ENCODE results near the gene DIAPH3. TPM values are rescaled to one million over a fixed set of nuclear protein-coding genes. Genes with fewer than 3 reads are reported as not detected.

DIAPH3 gene
- total RNA-seq, 2 donors from 2014 or later, result 23.6 to 25.7 TPM

GRCh38 chr13:60026286-60026685 is 137.4 kb downstream of the DIAPH3 start:
- H3K27me3 ChIP-seq (ENCODE audit: control insufficient read depth, insufficient read depth, low read length, poor library complexity, severe bottlenecking), result no peaks in the 10 kb centered on the region
- peaks cover 37% of the 10 kb centered on the region for H3K36me3 ChIP-seq (ENCODE audit: control insufficient read depth, insufficient read depth, low read length)
- no peak overlapping the region for H3K27ac Mint-ChIP-seq
- H3K9me3 Mint-ChIP-seq, result no peaks in the 10 kb centered on the region
- 94 to 100% methylated on average over 2 to 3 of the region's 3 CpGs for WGBS, 2 experiments (ENCODE audit: insufficient coverage in 1 of 2, insufficient read length in 1 of 2)
- no peak overlapping the region for H3K27ac ChIP-seq (ENCODE audit: low read depth, low read length)
- no peaks in the 10 kb centered on the region for H3K27me3 Mint-ChIP-seq (ENCODE audit: insufficient read depth)
- H3K36me3 Mint-ChIP-seq (ENCODE audit: low read depth), result peaks cover 7% of the 10 kb centered on the region
- no peak for TF ChIP-seq CTCF (conservative IDR thresholded peaks at IDR 0.05)
- H3K4me3 Mint-ChIP-seq, result no peak overlapping the region
- no peak for DNase-seq
- H3K4me1 ChIP-seq (ENCODE audit: control insufficient read depth, insufficient read depth, low read length), result no peaks in the 10 kb centered on the region
- no peaks in the 10 kb centered on the region for H3K9me3 ChIP-seq (ENCODE audit: control insufficient read depth, low read length)
- H3K9ac ChIP-seq (ENCODE audit: extremely low read depth, low read length, poor library complexity, severe bottlenecking), result no peak overlapping the region
- H3K4me1 Mint-ChIP-seq, result peaks cover 3% of the 10 kb centered on the region
- no peak overlapping the region for H3K4me3 ChIP-seq (ENCODE audit: low read length)

- 92 to 100% methylated on average over 2 to 3 of the region's 3 CpGs for WGBS, 2 experiments (ENCODE audit: insufficient coverage in 1 of 2, insufficient read length in 1 of 2)
- Mint-ChIP-seq H3K9me3 (no peaks in the 10 kb centered on the region), H3K36me3 (ENCODE audit: low read depth) (peaks cover 2% of the 10 kb centered on the region), H3K4me1 (peaks cover 4% of the 10 kb centered on the region), H3K27ac (no peak overlapping the region), H3K4me3 (no peak overlapping the region), H3K27me3 (ENCODE audit: insufficient read depth) (no peaks in the 10 kb centered on the region)
- no peaks in the 10 kb centered on the region for H3K27me3 ChIP-seq (ENCODE audit: control insufficient read depth, insufficient read depth, low read length, poor library complexity, severe bottlenecking)
- no peak overlapping the region for H3K9ac ChIP-seq (ENCODE audit: extremely low read depth, low read length, poor library complexity, severe bottlenecking)
- no peak for DNase-seq
- TF ChIP-seq CTCF (conservative IDR thresholded peaks at IDR 0.05), result no peak
- H3K27ac ChIP-seq (ENCODE audit: low read depth, low read length), result no peak overlapping the region
- no peak overlapping the region for H3K4me3 ChIP-seq (ENCODE audit: low read length)
- H3K36me3 ChIP-seq (ENCODE audit: control insufficient read depth, insufficient read depth, low read length), result peaks cover 49% of the 10 kb centered on the region
- H3K4me1 ChIP-seq (ENCODE audit: control insufficient read depth, insufficient read depth, low read length), result no peaks in the 10 kb centered on the region
- H3K9me3 ChIP-seq (ENCODE audit: control insufficient read depth, low read length), result no peaks in the 10 kb centered on the region
Observed at GRCh38 chr13:60020288-60020687, 143.4 kb downstream of the DIAPH3 start.

- no peak overlapping the region for H3K27ac ChIP-seq (ENCODE audit: low read depth, low read length)
- H3K27ac Mint-ChIP-seq, result no peak overlapping the region
- H3K27me3 ChIP-seq (ENCODE audit: control insufficient read depth, insufficient read depth, low read length, poor library complexity, severe bottlenecking), result no peaks in the 10 kb centered on the region
- no peak overlapping the region for H3K4me3 Mint-ChIP-seq
- peaks cover 49% of the 10 kb centered on the region for H3K36me3 ChIP-seq (ENCODE audit: control insufficient read depth, insufficient read depth, low read length)
- H3K4me1 ChIP-seq (ENCODE audit: control insufficient read depth, insufficient read depth, low read length), result no peaks in the 10 kb centered on the region
- no peaks in the 10 kb centered on the region for H3K27me3 Mint-ChIP-seq (ENCODE audit: insufficient read depth)
- H3K9me3 ChIP-seq (ENCODE audit: control insufficient read depth, low read length), result no peaks in the 10 kb centered on the region
- no peak overlapping the region for H3K4me3 ChIP-seq (ENCODE audit: low read length)
- WGBS, 2 experiments (ENCODE audit: insufficient coverage in 1 of 2, insufficient read length in 1 of 2), result 89 to 100% methylated on average over 3 to 5 of the region's 6 CpGs
- no peak overlapping the region for H3K9ac ChIP-seq (ENCODE audit: extremely low read depth, low read length, poor library complexity, severe bottlenecking)
- H3K9me3 Mint-ChIP-seq, result no peaks in the 10 kb centered on the region
- no peak for DNase-seq
- peaks cover 4% of the 10 kb centered on the region for H3K4me1 Mint-ChIP-seq
- peaks cover 2% of the 10 kb centered on the region for H3K36me3 Mint-ChIP-seq (ENCODE audit: low read depth)
- no peak for TF ChIP-seq CTCF (conservative IDR thresholded peaks at IDR 0.05)
Observed at GRCh38 chr13:60019119-60019993, 144.4 kb downstream of the DIAPH3 start.

Data from endodermal cell (in vitro differentiated cells).